GM12801 (cell line): Measurements from ENCODE around the gene SNX25.

Experiments used
- CTCF ChIP-seq: IDR thresholded peaks from one replicate; pipeline ENCODE4 v1.5.1; 2011; ENCODE audit warnings: control low read depth; ENCODE audit not compliant: insufficient read length; ENCODE audit errors: extremely low read depth

SNX25 gene

GRCh38 chr4:185218312-185218711 is 8.9 kb downstream of the SNX25 start:
- no peak for TF ChIP-seq CTCF

- no peak for TF ChIP-seq CTCF
Measured at GRCh38 chr4:185219551-185220344, 10.3 kb downstream of the SNX25 start.

GRCh38 chr4:185221491-185221890 is 12.1 kb downstream of the SNX25 start:
- TF ChIP-seq CTCF, result no peak

- no peak for TF ChIP-seq CTCF
Measured at GRCh38 chr4:185221912-185222311, 12.5 kb downstream of the SNX25 start.

- no peak for TF ChIP-seq CTCF
Measured at GRCh38 chr4:185222598-185222997, 13.2 kb downstream of the SNX25 start.

GRCh38 chr4:185224597-185224996 is 15.2 kb downstream of the SNX25 start:
- TF ChIP-seq CTCF, result no peak

- no peak for TF ChIP-seq CTCF
Measured at GRCh38 chr4:185225940-185226339, 16.5 kb downstream of the SNX25 start.

- TF ChIP-seq CTCF, result no peak
Measured at GRCh38 chr4:185227131-185227551, 17.7 kb downstream of the SNX25 start.
